ENCODE data around the gene OR7C2. TPM values are rescaled to one million over a fixed set of nuclear protein-coding genes. Genes with fewer than 3 reads are reported as not detected.

OR7C2 gene
- total RNA-seq, 1 experiment from 2014 or later = not detected

GRCh38 chr19:14968247-14968646 is 27.0 kb downstream of the OR7C2 start:
- Histone ChIP-seq H3K27me3 (ENCODE audit: insufficient read depth, low read length) (0 out of 2 replicates have a peak, but pooled peaks cover 5% of the 10 kb centered on the region), H3K36me3 (ENCODE audit: control insufficient read depth in 1 of 2, insufficient read depth in 2 of 2, low read length in 2 of 2) (no peaks in the 10 kb centered on the region), H3K4me3 (replicated peaks in 1 of 2; ENCODE audit: low read depth in 1 of 2, low read length in 2 of 2) (no peak overlapping the region), H2AFZ (ENCODE audit: low read depth, low read length, poor library complexity, severe bottlenecking) (no peak overlapping the region), H4K20me1 (ENCODE audit: insufficient read depth) (no peaks in the 10 kb centered on the region), H3K79me2 (ENCODE audit: insufficient read depth, low read length) (no peaks in the 10 kb centered on the region), H3K9ac (ENCODE audit: low read length) (no peak overlapping the region), H3K9me3 (ENCODE audit: control insufficient read depth in 1 of 2, insufficient read depth in 1 of 2, low read depth in 1 of 2, low read length in 2 of 2) (no peaks in the 10 kb centered on the region), H3K4me1 (ENCODE audit: control insufficient read depth in 1 of 2, insufficient read depth in 2 of 2, low read length in 2 of 2) (no peaks in the 10 kb centered on the region), H3K27ac (ENCODE audit: low read depth, low read length) (no peak overlapping the region), H3K9me2 (ENCODE audit: insufficient read depth) (no peaks in the 10 kb centered on the region), H3K4me2 (ENCODE audit: low read length) (no peak overlapping the region)
- DNase-seq (ENCODE audit: low read depth, low spot score) (no peak), ATAC-seq (no peak)
- POLR2A ChIA-PET = no interaction called here
- RAD21 ChIA-PET (ENCODE audit: low non-redundant PET in 1 of 2, low total read pairs in 2 of 2, uncharacterized antibody in 2 of 2, unreplicated experiment in 2 of 2) = no interaction called here
- CTCF ChIA-PET = no interaction called here
- no TSS peak for BruUV-seq (replicated peaks)
- TF ChIP-seq POLR2AphosphoS5 (IDR thresholded peaks at IDR 0.05; ENCODE audit: low read depth, low read length) = no peak
- no peak for TF ChIP-seq EZH2phosphoT487 (IDR thresholded peaks at IDR 0.05; ENCODE audit: borderline replicate concordance)
- TF ChIP-seq ZNF274 (IDR thresholded peaks at IDR 0.05; ENCODE audit: low read depth, low read length) = no peak
- no peak for TF ChIP-seq ZFX (IDR thresholded peaks at IDR 0.05)
- no peak for TF ChIP-seq RAD21 (IDR thresholded peaks at IDR 0.05; ENCODE audit: low read depth)
- intact Hi-C loops (cut with micrococcal nuclease) = no loop called here

- intact Hi-C loops (cut with micrococcal nuclease) = no loop called here
- H3K36me3 ChIP-seq (ENCODE audit: control insufficient read depth in 1 of 2, insufficient read depth in 2 of 2, low read length in 2 of 2) = no peaks in the 10 kb centered on the region
- no peaks in the 10 kb centered on the region for H3K9me2 ChIP-seq (ENCODE audit: insufficient read depth)
- 0 out of 2 replicates have a peak, but pooled peaks cover 13% of the 10 kb centered on the region for H3K27me3 ChIP-seq (ENCODE audit: insufficient read depth, low read length)
- ChIA-PET POLR2A (no interaction called here), RAD21 (ENCODE audit: low non-redundant PET in 1 of 2, low total read pairs in 2 of 2, uncharacterized antibody in 2 of 2, unreplicated experiment in 2 of 2) (no interaction called here), CTCF (no interaction called here)
- no peak overlapping the region for H2AFZ ChIP-seq (ENCODE audit: low read depth, low read length, poor library complexity, severe bottlenecking)
- H3K9me3 ChIP-seq (ENCODE audit: control insufficient read depth in 1 of 2, insufficient read depth in 1 of 2, low read depth in 1 of 2, low read length in 2 of 2) = no peaks in the 10 kb centered on the region
- DNase-seq (ENCODE audit: low read depth, low spot score) = no peak
- H4K20me1 ChIP-seq (ENCODE audit: insufficient read depth) = no peaks in the 10 kb centered on the region
- no peak overlapping the region for H3K9ac ChIP-seq (ENCODE audit: low read length)
- H3K4me3 ChIP-seq (replicated peaks in 1 of 2; ENCODE audit: low read depth in 1 of 2, low read length in 2 of 2) = no peak overlapping the region
- no peak overlapping the region for H3K4me2 ChIP-seq (ENCODE audit: low read length)
- no TSS peak for BruUV-seq (replicated peaks)
- H3K79me2 ChIP-seq (ENCODE audit: insufficient read depth, low read length) = no peaks in the 10 kb centered on the region
- H3K4me1 ChIP-seq (ENCODE audit: control insufficient read depth in 1 of 2, insufficient read depth in 2 of 2, low read length in 2 of 2) = no peaks in the 10 kb centered on the region
- no peak for ATAC-seq
- no peak overlapping the region for H3K27ac ChIP-seq (ENCODE audit: low read depth, low read length)
- TF ChIP-seq EZH2phosphoT487 (IDR thresholded peaks at IDR 0.05; ENCODE audit: borderline replicate concordance) = no peak
- no peak for TF ChIP-seq ZFX (IDR thresholded peaks at IDR 0.05)
Observed at GRCh38 chr19:14971474-14971873, 30.2 kb downstream of the OR7C2 start.
